Endometrial microvascular endothelial cells (primary cell): ENCODE measurements around the gene LPIN3. TPM values are rescaled to one million over a fixed set of nuclear protein-coding genes. Genes with fewer than 3 reads are reported as not detected.

Source experiments
- in situ Hi-C: cut with HindIII; loops from 2 replicates; pipeline ENCODE4 v1.10.0; 2017; ENCODE audit warnings: low sequenced_read_pairs, low pct_unique_long_range_greater_than_20kb; ENCODE audit errors: inconsistent ontology term
- total RNA-seq: library from RNA; depleted of rRNA; stranded (reverse); fragments of >200 nt; gene quantifications from one replicate; pipeline ENCODE4 v1.2.3, GENCODE V29; 2015; ENCODE audit errors: inconsistent ontology term

LPIN3 gene
- total RNA-seq, 1 donor from 2014 or later, result 5.3 TPM

- in situ Hi-C loops, result no loop called here
Observed at GRCh38 chr20:41407607-41408006, 67.0 kb downstream of the LPIN3 start.

GRCh38 chr20:41408156-41408794 lies 67.7 kb downstream of the LPIN3 start:
- in situ Hi-C loops, result no loop called here

GRCh38 chr20:41408986-41409385 lies 68.4 kb downstream of the LPIN3 start:
- in situ Hi-C loops, result no loop called here

Other genes with a start within 250 kb of the LPIN3 start
- gene PLCG1, start 203.3 kb upstream of the LPIN3 start, total RNA-seq, result 61.3 TPM
- 10.2 TPM for gene ZHX3, start 23.1 kb upstream of the LPIN3 start, total RNA-seq
- not detected for gene EMILIN3, start 26.0 kb downstream of the LPIN3 start, total RNA-seq